Dermis microvascular lymphatic vessel endothelial cell (primary cell): ENCODE data around the gene FXYD5. TPM values are rescaled to one million over a fixed set of nuclear protein-coding genes. Genes with fewer than 3 reads are reported as not detected.
A peak's percentile ranks its signal among the peaks of the same experiment; 100 is the strongest.
"Not testable (repeated sequence)": the region's sequence is repeated elsewhere in the genome, so short reads cannot be mapped to it uniquely, and the experiment has no call there.

Experiments used
- DNase-seq, 2 donors: peaks; one replicate each; pipeline versions ENCODE4 v3.0.0 to v3.0.0-alpha.2; 2010; ENCODE audit warnings: low read depth in 2 of 2
- total RNA-seq: library from RNA; depleted of rRNA; stranded (reverse); fragments of >200 nt; gene quantifications from 2 replicates; pipeline ENCODE4 v1.2.1, GENCODE V29; 2014

Gene FXYD5
- total RNA-seq, 1 donor from 2014 or later, result 17.1 TPM

DNA sequence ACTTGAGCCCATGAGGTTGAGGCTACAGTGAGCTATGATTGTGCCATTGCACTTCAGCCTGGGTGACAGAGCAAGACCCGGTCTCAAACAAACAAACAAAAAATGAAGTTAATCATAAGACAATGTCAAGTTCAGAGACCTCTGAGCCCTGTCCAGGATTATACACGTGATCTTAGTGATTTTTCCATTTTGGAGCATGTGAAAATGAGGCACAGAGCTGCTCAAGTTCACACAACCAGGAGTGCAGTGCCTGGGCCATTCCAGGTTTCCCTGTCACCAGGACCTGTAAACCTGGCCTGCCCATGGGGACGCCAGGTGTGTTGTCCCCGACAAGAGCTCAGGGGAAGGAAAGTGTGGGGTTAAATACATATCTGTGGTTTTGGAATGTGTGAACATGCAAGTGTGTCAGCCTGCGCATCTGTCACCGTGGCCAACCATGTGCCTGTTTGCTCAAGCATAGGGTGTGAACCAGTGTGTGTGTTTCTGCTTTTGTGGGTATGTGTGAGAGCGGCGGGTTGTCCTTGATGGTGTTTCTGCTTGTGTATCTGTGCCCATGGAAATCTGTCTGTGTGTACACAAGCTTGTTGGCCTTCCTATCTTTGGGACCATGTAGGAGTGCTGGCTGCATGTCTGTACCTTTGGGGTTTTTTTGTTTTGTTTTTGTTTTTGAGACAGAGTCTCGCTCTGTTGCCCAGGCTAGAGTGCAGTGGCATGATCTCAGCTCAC is 17.4 kb upstream of the FXYD5 start:
- no peak for DNase-seq

DNA sequence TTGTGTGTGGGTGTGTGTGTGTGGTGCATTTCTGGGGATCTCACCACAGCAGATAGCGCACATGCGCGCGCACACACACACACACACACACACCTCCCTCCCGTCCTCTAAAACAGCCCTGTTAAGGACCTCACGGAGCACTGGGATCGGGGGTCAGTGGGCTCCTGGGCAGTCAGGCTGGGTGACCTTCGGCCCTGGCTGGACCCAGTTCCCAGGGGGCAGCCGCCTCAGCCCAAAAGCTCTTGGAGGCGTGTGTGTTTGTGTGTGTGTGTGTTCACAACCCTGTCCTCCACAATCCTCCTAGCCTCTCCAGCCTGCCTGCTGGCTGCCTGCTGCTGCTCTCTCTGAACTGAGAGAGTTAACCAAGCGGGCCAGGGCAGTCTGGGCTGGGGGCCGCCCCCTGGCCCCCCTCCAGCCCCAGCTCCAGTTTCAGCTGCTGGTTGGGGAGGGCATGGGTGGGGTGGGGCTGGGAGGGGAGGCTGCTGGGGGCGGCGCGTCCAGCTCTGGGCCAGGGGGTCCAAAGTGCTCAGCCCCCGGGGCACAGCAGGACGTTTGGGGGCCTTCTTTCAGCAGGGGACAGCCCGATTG is 16.1 kb upstream of the FXYD5 start, which contains the start of gene FXYD1:
Gene FXYD1, plus strand, starts transcription at position 520 of the 588 bp plus-strand sequence. CDS start 1,256 bp downstream, outside the sequence.
- no peak for DNase-seq

DNA sequence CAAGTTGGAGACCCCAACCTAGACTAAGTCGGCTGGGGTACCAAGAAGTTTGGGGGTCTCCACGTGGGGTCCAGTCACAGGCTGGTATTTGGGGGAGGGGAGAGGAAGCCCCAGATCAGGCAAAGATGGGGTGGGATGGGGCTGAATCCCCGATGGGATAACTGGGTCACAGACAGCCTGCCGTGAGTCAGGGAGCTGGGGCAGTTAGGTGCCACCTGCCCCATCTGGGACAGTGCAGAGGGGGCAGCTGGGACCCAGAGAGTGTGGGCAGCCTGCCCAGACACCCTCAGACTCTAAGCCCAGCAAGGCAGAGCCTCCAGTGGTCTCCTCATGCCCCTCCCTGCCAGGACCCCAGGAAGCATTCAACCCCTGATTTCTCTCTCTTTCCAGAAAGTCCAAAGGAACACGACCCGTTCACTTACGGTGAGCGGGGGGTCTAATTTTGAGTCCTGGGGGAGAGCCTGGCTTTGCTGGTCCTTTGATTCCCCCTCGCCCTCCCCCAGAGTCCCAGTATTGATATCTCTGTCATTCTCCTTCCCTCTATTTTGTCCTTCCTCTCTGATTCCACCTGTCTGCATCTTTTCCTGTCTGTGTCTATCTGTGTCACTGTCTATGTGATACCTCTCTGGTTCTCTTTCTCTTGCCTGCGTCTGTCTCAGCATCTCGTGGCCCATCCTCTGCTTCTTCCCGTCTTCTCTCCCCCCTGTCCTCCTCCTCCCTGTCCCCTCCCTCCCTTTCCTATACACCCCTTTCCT is 14.2 kb upstream of the FXYD5 start:
- DNase-seq, result no peak

DNA sequence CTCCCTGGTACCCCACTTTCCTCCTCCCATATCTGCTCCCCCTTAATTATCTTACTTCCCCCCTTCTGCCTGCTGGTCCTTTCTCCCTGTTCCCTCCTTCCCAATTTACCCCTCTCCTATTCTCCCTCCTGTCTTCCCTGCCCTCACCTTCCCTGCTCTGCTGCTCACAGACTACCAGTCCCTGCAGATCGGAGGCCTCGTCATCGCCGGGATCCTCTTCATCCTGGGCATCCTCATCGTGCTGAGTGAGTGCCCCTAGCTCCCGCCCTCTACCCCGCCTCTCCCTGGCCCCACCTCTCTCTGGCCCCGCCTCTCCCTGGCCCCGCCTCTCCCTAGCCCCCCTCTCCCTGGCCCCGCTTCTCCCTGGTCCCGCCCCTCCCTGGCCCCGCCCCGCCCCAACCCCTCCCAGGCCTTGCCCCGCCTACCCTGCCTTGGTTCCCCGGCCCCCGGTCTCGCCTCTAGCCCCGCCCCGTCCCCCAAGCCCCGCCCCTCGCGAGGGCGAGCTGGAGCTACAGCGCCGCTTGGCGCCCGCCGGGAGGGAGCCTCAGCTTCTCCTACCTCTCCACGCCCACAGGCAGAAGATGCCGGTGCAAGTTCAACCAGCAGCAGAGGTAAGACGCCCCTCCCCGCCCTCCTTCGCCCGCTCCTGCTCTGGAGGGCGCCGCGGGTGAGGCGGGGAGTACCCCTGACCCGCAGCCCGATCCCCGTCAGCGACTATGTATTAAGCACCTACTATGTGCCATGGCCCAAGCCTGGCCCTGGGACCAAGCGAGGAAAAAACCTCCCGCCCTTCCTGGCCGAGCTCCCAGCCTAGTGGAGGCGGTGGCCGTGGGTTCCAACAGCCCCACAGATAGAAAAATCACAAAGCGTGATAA is 13.3 kb upstream of the FXYD5 start:
- DNase-seq, result peak; percentile 57 to 90

DNA sequence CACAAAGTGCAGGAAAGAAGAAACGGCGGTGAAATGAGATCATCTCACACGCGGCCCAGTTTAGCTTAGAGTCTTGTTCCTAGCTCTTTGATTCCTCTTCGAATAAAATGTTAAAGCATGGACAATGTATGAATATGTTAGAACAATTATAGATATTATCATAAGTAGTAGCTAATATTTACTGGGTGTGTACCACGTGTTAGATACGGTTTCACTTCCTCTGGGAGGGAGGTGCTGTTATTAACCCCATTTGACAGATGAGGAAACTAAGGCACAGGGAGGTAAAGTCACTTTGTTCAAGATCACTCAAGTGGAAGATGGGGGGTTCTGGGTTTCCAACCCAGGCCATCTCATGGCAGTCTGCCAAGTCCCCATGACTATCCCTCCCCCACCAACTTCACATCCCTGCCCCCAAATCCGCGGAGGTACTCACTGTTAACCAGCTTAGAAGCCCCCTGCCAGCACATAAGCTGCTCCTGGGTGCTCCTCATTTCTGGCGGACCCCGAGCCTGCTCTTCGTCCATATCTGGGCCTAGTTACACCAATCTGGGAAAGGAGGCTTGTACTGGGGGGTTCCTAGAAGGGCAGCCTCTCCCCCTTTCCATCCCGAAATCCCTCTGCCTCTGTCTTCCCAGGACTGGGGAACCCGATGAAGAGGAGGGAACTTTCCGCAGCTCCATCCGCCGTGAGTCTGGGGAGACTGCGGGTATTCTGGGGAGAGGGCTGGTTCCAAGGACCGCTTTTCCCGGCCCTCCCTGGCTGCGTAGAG is 12.5 kb upstream of the FXYD5 start:
- DNase-seq, result no peak

DNA sequence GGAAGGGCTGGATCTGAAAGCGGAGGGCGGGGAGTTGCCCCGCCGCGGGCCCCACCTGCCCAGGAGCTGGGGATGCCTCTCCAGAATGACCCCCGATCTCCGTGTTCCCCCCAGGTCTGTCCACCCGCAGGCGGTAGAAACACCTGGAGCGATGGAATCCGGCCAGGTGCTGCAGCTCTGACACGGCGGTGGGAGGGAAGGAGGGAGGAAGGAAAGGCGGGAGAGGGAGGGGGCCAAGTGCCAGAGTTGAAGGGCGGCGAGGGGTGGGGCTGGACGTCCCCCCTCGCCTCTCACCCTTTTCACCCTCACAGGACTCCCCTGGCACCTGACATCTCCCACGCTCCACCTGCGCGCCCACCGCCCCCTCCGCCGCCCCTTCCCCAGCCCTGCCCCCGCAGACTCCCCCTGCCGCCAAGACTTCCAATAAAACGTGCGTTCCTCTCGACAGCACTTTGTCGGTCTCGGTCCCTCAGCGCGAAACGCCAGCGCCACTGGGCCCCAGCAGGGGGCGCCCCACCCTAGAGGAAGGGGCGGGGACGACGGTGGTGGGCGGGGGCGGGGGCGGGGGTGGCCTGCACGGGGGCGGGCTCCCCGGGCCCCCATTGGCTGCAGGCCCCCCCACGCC is 11.8 kb upstream of the FXYD5 start:
- peak in 1 of 2 donors; percentile 50 for DNase-seq

DNA sequence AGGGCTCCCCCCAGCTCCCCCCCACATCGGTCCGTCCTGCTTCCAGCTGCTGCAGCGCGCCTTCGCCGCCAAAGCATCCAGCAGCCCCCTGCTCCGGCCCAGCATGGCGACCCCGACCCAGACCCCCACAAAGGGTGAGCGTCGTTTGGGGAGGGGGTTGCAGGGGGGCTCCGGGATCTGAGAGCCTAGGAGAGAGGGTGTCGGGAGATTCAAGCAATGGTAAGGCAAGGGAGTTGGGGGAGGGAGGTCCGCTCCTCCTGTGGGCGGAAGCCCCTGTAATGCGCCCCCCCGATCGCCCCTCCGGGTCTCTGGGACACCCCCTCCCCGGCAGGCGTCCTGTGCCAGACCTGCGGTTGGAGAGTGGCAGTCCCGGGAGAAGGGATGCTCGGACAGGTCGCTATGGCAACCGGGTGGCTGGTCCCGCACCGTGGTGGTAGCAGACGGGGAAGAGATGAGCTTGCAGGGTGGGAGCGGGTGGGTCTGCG is 11.3 kb upstream of the FXYD5 start, which contains the start of gene FXYD7:
Gene FXYD7, plus strand, starts transcription at position 25 of the 485 bp plus-strand sequence. Its CDS starts 79 bp downstream, at position 104.
- DNase-seq, result no peak

DNA sequence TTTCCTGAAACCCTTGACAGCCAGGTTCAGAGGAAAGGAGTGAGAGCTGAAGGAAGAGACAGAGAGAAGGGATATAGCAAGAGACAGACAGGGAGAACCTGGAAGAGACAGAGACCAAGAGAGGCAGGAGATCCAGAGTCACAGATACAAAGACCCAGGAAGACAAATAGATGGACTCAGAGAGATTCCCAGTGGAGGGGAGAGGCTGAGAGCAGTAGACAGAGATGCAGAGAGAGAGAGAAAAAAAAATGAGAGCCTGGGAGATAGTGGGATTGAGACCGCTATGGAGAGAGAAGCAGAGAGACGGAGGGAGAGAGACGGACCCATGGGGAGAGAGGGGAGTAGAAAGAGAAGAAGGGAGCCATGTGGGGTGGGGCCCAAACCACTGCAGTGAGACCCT is 10.7 kb upstream of the FXYD5 start:
- no peak for DNase-seq

DNA sequence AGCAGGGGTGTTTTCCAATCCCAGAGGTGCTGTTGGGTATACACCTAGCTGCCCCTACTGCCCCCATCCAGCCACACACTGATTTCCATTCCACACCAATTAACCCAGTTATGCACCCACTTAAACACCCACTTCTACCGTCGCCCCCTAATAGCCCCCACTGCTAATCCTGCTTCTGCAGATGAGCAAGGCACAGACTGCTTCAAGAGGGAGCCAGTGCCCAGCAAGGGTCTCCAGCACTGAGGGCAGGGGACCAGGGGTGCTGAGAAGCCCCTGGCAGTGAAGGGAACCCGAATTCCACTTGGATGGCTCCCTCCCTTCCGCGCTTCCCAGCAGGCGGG is 10.3 kb upstream of the FXYD5 start:
- no peak for DNase-seq

DNA sequence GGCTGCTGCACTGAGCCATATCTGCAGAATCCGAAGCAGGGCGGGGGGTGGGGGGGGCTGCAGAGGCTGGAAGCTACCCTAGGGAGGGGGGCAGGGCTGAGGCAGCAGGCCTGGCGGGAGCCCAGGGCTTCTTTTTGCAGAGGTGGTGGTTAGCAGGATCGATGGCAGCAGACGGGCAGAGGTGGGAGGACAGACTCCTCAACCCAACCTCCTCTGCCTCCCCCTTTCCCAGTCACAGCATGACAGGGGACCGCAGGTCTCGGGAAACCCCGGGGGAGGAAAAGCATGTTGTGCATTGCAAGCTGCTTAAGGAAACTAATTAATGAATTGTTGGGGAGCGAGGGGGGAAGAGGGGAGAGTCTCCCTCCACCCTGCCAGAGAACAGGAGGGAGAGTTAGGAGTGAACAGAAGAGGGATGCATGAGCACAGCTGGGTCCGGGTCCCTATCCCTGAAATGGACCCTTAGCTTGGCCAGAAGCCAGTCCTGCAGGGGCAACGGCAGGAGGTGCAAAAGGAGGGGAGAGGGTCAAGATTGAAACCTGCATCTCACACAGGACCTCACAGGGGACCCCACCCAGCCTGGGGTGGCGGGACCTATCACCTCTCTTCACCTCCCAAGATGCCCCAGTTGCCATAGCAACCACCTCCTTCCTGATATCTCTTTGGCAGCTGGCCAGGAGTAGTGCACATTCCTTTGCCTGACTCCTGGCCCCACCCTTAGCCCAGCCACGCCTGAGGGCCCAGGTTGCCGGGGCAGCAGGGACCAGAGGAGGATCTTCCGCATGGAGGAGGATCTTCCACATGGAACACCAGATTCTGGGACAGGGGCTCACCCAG is 9.7 kb upstream of the FXYD5 start:
- DNase-seq, result no peak

DNA sequence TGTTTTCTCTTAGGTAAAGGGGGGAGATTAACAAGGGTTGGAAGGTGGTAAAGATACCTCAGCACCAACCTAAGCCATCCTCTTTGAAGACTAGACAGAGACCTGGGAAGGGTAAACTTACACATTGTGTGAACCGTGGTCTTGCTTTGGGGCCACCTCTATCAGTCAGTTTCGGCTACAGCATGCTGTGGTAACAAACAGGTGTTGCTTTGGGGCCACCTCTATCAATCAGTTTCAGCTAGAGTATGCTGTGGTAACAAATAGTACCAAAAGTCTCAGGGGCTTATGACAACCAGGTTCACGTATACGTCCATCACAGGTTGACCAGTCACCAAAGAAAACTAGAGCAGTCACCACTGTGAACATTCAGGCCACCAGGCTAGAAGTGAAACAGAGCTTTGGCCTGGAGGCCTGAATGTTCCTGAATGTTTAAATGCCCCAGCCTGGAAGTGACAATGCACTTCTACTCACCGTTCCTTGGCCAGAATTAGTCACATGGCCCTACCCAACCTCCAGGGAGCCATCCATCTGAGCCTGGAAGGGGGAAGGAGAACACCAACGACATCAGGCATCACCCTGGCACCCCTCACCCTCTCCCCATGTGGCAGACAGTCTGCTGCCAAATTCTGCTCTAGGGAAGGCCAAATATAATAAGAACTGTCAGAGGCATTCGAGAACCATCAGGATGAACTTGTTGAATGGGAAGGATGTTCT is 7.6 kb upstream of the FXYD5 start:
- no peak for DNase-seq

DNA sequence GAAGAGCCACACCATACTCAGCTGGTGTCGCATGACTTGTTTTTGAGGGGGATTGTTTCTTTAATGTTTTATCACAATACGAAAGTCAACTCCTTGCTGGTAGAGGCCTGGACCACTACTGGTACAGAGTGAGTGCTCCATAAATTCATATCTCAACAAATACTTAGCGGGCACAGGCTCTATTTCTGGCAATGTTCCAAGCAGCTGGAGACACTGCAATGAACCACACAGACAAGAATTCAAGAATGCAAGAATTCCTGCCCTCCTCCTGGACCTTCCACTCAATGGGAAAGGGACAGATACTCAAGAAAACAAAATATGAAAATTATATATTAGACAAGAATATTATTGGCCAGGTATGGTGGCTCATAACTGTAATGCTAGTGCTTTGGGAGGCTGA is 5.1 kb upstream of the FXYD5 start:
- no peak for DNase-seq

DNA sequence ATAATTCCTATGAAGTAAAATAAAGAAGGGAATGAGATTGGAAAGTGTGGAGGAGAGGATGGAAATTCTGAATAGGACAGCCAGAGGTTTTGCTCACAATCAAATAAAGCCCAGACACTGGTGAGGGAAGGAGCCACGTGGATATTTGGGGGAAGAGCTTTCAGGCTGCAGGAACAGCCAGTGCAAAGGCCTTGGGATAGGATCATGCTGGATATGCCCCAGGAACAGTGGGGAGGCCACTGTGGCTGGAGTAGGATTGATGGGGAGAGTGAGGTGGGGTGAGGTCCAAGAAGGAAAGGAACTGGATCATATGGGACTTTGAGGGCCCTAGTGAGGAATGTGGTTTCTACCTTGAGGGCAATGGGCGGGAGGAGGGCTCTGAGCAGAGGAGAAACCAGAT is 4.1 kb upstream of the FXYD5 start:
- no peak for DNase-seq

DNA sequence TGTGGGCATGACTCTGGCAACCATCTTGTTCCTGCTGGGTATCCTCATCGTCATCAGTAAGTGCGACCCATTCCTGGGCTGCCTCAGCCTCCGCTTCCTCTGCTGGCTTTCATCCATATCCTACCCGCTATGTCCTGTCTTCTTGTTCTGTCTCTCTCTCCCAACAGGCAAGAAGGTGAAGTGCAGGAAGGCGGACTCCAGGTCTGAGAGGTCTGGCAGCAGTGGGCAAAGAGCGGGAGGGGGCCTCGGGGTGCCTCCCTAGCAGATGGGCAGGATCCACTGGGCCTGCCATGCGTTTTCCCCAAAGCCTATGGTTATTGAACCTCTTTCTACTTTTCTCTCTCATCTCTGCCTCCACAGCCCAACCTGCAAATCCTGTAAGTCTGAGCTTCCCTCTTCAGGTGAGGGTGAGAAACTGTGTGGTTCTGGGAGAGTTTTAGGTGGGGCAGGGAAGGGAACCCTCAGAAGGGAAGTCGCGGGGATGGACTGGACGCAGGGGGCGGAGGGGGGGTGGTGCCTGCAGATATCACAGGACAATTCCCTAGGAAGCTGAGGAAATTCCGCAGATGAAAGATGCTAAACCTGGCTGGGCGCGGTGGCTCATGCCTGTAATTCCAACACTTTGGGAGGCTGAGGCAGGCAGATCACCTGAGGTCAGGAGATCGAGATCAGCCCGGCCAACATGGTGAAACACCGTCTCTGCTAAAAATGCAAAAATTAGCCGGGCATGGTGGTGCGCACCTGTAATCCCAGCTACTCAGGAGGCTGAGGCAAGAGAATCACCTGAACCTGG is 3.1 kb upstream of the FXYD5 start:
- no peak for DNase-seq

DNA sequence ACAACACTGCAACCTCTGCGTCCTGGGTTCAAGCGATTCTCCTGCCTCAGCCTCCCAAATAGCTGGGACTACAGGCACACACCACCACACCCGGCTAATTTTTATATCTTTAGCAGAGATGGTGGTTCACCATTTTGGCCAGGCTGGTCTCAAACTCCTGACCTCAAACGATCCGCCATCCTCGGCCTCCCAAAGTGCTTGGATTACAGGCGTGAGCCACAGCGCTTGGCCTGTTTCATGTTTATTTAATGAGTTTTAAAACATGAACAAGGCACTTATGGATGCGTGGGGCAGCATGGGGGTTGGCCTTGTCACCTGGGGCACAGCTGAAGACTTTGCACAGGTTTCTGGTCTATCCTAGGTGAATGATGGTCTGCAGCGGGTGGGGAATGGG is 1.4 kb upstream of the FXYD5 start:
- not testable (repeated sequence) for DNase-seq

DNA sequence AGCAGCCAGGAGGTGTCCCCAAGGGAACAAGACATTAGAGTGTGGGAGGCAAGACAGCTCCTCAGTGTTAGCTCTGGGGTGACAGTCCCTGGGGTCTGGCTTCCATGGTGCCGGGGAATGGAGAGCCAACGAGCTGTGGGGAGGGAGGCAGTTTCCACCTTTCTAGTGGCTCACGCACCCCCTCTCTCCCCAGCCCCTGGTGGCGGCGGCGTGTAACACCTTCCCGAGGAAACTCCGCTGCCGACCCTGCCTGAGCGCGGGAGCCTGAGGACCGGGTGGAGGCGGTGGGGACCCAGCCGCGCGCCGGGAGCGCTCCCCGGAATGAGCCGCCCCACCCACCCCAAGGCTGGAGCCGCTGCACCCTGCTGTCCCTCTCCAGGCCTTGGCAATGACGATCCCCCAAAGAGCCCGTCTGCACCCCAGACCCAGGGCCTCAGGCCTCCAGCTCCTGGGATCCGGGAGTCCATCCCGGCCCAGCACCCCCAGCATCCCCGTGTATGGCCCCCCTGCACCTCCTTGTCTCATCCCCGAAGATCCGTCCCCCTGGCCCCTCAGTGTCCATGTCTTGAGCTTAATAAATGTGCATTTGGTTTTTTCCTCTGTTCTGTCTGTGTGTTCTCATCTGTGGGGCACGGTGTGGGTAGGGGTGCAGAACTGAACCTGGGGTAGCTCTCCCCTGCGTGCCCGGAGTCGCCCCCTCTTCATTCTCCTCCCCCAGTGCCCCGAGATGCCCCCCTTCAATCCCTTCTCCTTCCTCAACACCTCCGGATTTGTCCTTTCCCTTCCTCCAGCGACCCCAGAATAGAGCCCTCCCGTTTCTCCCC is 622 bp upstream of the FXYD5 start:
- peak in 1 of 2 donors; percentile 51 for DNase-seq

DNA sequence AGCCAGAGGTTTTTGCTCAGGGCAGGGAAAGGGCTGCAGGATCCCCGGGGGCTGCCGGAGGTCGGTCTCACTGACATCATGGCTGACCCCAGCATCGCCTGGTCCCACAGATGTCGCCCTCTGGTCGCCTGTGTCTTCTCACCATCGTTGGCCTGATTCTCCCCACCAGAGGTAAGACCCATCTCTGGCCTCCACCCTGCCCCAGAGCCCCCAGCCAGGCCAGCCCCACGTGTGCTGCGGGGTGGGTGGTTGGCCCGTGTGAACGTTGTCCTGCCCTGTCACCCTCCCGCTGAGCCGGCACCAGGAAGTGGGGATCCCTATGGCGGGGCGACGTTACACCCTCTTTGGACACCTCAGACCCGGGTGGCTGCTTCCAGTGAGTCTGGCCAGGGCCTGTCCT is 906 bp downstream of the FXYD5 start:
- DNase-seq, result no peak
